SJSA1 (cell line): Measurements from ENCODE around the gene CERS5. TPM values are rescaled to one million over a fixed set of nuclear protein-coding genes. Genes with fewer than 3 reads are reported as not detected.
"Not testable (repeated sequence)": the region's sequence is repeated elsewhere in the genome, so short reads cannot be mapped to it uniquely, and the experiment has no call there.

Experiments used
- DNase-seq, 2 experiments: peaks; one replicate each; pipeline ENCODE4 v3.0.0-alpha.2; 2015 to 2020; ENCODE audit warnings: low spot score in 2 of 2, low read depth in 1 of 2
- H3K27ac ChIP-seq: fragments of 250-450 bp; sonication (Bioruptor Pico); 2 replicates; pipeline ENCODE4 v1.5.1; 2020; ENCODE audit warnings: mild to moderate bottlenecking, moderate library complexity
- H3K27me3 ChIP-seq: fragments of 250-450 bp; sonication (Bioruptor Pico); replicated peaks from 2 replicates; pipeline ENCODE4 v1.5.1; 2020; ENCODE audit warnings: mild to moderate bottlenecking, moderate library complexity
- H3K36me3 ChIP-seq: fragments of 250-450 bp; sonication (Bioruptor Pico); 2 replicates; pipeline ENCODE4 v1.5.1; 2020; ENCODE audit warnings: mild to moderate bottlenecking
- H3K4me1 ChIP-seq: fragments of 250-450 bp; sonication (Bioruptor Pico); replicated peaks from 2 replicates; pipeline ENCODE4 v1.6.1; 2021; ENCODE audit warnings: mild to moderate bottlenecking
- H3K4me3 ChIP-seq: fragments of 250-450 bp; sonication (Bioruptor Pico); 2 replicates; pipeline ENCODE4 v1.5.1; 2020; ENCODE audit warnings: mild to moderate bottlenecking
- H3K9me3 ChIP-seq: fragments of 250-450 bp; sonication (Bioruptor Pico); replicated peaks from 2 replicates; pipeline ENCODE4 v1.5.1; 2020; ENCODE audit warnings: mild to moderate bottlenecking
- total RNA-seq: library from RNA; depleted of rRNA; stranded (reverse); fragments of >200 nt; shearing (Covaris generic); gene quantifications from 2 replicates; pipeline ENCODE4 v1.2.3, GENCODE V29; 2014

CERS5 gene
- total RNA-seq, 1 experiment from 2014 or later: 36.3 TPM

DNA sequence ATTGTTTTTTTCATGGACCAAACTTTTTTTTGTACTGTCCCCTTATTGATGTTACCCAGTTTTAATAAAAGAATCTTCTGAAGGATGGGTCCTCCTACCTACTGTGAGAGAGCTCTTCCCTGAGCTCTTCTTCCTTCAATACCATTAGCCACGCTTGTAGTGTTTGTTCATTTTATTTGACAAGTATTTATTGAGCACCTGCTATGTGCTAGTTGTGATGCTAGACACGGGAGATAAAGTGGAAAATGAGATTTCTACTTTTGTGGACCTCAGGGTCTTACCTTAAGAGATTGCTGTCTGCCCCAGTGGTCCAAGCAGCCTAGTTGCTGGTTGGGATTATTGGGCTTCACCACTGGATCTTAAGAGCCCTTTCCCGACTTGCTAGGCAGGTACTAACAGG, 66.6 kb downstream of the CERS5 start:
- H3K27ac ChIP-seq: no peak overlapping the region
- no peaks in the 10 kb centered on the region for H3K4me1 ChIP-seq
- H3K9me3 ChIP-seq: no peaks in the 10 kb centered on the region

DNA sequence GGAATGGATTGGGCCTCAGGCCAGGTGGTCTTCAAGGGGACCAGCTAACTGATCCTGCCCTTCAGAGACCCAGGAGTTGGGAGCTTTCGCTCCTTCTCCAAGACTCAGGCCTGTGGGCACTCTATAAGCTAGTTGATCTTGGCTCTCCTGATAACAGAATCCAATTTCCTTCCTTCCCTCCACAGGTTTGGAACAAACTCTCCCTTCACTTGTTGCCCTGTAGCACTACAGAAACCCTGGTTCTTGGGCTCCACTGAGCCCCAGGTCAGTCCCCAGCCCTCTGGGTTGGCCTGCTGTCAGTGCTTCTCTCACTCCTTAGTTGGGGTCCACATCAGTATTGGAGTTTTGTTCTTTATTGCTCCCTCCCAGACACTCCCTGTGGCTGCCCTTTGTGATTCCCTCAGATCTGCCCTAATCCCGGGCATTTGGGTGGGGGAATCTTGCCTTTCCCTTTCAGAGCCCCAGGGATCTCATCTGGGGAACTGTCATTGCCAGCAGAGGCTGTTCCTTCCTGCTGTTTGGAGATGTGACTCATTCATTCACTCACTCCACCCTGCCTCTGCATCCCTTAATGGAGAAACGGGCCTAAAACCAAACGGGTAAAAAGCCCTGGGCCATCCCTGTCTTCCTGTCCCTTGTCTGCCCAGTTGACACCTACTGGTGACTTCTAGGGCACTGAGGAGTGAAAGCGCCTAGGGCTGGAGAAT, 67.7 kb downstream of the CERS5 start:
- Histone ChIP-seq H3K36me3 (peaks cover 65% of the 10 kb centered on the region), H3K9me3 (no peaks in the 10 kb centered on the region), H3K4me3 (no peak overlapping the region), H3K4me1 (no peaks in the 10 kb centered on the region), H3K27ac (no peak overlapping the region), H3K27me3 (no peaks in the 10 kb centered on the region)
- no peak for DNase-seq

More for the DNA sequence above, 66.6 kb downstream of the CERS5 start:
- H3K36me3 ChIP-seq: peaks cover 54% of the 10 kb centered on the region
- no peak overlapping the region for H3K4me3 ChIP-seq
- H3K27me3 ChIP-seq: no peaks in the 10 kb centered on the region
- DNase-seq: no peak

DNA sequence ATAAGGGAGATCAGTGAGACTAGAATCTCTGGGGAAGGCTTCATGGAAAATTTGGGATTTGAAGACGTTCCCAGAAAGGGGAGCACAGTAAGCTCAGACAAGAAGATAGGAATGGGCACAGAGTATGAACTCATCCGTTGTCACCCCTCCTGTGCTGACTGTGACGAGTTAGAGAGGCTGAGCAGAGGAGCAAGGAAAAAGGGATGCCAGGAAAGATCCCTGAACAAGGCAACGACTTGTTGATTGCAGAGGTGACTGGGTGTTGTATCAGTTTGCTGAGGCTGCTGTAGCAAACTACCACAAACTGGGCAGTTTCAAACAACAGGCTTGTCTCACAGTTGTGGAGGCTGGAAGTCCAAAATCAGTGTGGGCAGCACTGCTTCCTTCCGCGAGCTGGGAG, 69.2 kb downstream of the CERS5 start:
- Histone ChIP-seq H3K4me1 (no peaks in the 10 kb centered on the region), H3K27me3 (no peaks in the 10 kb centered on the region), H3K4me3 (no peak overlapping the region), H3K9me3 (no peaks in the 10 kb centered on the region), H3K27ac (no peak overlapping the region), H3K36me3 (peaks cover 78% of the 10 kb centered on the region)
- DNase-seq: no peak

DNA sequence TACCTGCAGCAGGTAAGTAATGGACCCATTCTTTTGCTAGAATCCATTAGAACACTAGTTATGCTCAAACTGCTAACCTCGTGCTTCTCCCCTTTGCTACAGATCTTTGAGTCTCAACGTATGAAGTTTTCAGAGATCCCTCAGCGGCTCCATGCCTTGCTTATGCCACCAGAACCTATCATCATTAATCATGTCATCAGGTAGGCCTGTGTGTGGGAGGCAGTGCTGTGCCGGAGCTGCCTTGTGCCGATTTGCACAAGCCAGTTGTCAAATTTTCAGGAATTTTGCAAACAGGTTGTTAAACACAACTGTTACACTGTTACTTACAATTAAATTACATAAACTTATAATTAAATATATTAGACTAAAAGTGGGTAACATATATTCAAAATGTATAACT, 76.8 kb downstream of the CERS5 start:
- H3K36me3 ChIP-seq: peaks cover 85% of the 10 kb centered on the region

DNA sequence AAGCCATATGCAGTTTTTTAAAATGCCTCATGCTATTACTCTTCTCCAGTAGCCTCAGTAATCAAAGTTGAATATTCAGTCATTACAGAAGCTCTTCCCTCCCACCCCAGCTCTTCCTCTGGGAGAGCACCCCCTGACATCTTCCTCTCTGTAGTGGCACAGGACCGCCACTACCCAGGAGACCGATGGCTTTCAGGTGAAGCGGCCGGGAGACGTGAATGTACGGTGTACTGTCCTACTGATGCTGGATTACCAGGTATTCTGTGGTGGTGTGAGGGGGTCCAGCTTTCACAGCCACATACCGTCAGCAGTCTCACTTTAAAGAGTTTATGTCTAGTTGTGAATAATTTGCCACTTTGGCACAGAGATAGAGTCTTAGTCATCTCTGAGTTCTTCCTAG, 77.4 kb downstream of the CERS5 start:
- H3K36me3 ChIP-seq: peaks cover 79% of the 10 kb centered on the region
- no peak overlapping the region for H3K27ac ChIP-seq
- H3K9me3 ChIP-seq: no peaks in the 10 kb centered on the region
- H3K27me3 ChIP-seq: no peaks in the 10 kb centered on the region
- no peak overlapping the region for H3K4me3 ChIP-seq
- DNase-seq: no peak
- peaks cover 4% of the 10 kb centered on the region; the same call in 1 of the 2 replicates for H3K4me1 ChIP-seq

More for the DNA sequence above, 76.8 kb downstream of the CERS5 start:
- Histone ChIP-seq H3K9me3 (no peaks in the 10 kb centered on the region), H3K27ac (no peak overlapping the region), H3K4me3 (no peak overlapping the region), H3K27me3 (no peaks in the 10 kb centered on the region), H3K4me1 (peaks cover 4% of the 10 kb centered on the region; the same call in 1 of the 2 replicates)
- DNase-seq: no peak

DNA sequence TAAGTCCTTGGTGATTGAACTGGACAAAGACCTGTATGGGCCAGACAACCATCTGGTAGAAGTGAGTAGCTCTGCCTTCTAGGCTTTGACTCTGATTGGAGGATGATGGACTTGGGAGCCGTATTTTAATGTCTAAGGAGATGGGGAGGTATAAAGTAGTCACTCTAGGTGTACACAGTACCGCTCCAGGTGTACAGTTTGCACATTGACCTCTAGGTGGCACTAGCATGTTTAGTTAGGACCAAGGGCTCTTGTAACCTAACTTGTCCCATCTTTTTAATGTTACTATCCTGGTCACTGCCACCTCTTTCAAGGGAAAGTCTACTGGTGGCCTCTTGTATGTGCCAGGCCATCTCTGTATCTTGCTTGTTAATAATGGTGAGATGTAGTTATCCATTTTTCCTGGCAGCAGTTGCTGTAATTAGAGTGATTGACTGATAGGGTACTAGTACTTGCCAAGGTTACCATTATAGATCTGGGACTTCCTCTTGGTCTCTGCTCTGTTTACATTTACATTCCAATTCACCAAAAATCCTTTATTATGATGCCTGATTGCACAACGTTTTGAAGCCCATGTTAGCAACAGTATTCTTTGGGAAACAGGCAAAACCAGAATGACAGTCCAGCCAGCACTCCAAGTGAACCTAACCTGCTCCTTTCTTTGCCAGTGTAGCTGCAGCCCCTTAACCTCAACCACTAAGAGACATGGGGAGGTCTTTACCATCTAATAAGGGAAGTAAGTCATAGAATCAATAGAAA, 78.4 kb downstream of the CERS5 start:
- Histone ChIP-seq H3K4me3 (no peak overlapping the region), H3K27ac (no peak overlapping the region), H3K27me3 (no peaks in the 10 kb centered on the region), H3K36me3 (peaks cover 69% of the 10 kb centered on the region), H3K4me1 (peaks cover 10% of the 10 kb centered on the region), H3K9me3 (no peaks in the 10 kb centered on the region)
- peak in 1 of 2 experiments; percentile 40 for DNase-seq

DNA sequence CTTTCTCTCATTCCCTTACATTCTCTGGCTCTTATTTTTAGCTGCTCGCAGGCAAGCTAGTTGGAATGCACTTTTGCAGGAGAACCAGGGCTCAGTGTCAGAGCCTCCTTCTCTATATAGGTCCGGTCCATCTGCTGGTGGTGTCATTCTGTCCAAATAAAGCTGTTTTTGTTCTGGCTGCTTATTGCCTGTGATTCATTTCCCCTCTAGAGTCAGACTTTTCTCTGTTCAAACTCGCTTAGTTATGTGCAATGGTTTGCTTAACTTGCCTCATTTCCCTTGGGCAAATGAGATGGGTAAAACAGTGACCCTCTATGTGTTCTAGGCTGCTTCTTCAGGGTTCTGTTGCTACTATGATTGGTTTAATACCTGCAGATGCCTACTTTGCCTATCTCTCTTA, 79.2 kb downstream of the CERS5 start:
- no peak for DNase-seq
- Histone ChIP-seq H3K36me3 (peaks cover 63% of the 10 kb centered on the region), H3K27ac (no peak overlapping the region), H3K9me3 (no peaks in the 10 kb centered on the region), H3K27me3 (no peaks in the 10 kb centered on the region), H3K4me3 (no peak overlapping the region), H3K4me1 (peaks cover 10% of the 10 kb centered on the region)

DNA sequence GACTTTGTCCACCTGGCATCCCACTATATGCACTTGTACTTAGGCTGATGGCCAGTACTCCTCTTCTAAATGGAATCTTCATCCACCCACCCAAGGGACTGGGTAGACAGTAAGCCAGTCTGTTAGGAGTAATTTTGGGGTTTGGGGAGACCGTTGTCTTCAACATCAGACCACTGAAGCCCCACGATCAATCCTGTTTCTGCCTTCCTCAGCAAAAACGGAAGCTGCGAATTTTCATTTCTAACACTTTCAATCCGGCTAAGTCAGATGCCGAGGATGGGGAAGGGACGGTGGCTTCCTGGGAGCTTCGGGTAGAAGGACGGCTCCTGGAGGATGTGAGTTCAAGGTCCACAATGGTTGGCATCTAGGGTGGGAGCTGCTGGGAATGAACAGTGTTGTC, 80.0 kb downstream of the CERS5 start:
- H3K27ac ChIP-seq: no peak overlapping the region
- no peaks in the 10 kb centered on the region for H3K9me3 ChIP-seq
- H3K27me3 ChIP-seq: no peaks in the 10 kb centered on the region
- no peak overlapping the region for H3K4me3 ChIP-seq
- peaks cover 10% of the 10 kb centered on the region for H3K4me1 ChIP-seq
- peaks cover 57% of the 10 kb centered on the region for H3K36me3 ChIP-seq
- DNase-seq: no peak

DNA sequence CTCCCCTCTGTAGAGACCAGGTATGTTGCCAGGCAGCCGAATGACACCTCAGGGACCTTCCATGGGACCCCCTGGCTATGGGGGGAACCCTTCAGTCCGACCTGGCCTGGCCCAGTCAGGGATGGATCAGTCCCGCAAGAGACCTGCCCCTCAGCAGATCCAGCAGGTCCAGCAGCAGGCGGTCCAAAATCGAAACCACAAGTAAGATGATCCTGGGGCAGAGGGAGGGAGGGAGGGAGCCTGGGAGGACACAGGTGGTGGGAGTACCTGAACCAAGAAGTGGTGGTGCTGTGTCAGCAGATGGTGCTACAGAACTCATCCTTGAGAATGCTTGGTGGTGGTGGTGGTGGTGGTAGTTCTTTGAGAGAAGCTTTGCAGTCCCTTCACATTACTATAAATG, 81.0 kb downstream of the CERS5 start:
- no peaks in the 10 kb centered on the region for H3K27me3 ChIP-seq
- DNase-seq: no peak
- no peaks in the 10 kb centered on the region for H3K9me3 ChIP-seq
- no peak overlapping the region; the same call in 1 of the 2 replicates for H3K4me3 ChIP-seq
- peaks cover 49% of the 10 kb centered on the region for H3K36me3 ChIP-seq
- no peak overlapping the region for H3K27ac ChIP-seq
- H3K4me1 ChIP-seq: peaks cover 10% of the 10 kb centered on the region

DNA sequence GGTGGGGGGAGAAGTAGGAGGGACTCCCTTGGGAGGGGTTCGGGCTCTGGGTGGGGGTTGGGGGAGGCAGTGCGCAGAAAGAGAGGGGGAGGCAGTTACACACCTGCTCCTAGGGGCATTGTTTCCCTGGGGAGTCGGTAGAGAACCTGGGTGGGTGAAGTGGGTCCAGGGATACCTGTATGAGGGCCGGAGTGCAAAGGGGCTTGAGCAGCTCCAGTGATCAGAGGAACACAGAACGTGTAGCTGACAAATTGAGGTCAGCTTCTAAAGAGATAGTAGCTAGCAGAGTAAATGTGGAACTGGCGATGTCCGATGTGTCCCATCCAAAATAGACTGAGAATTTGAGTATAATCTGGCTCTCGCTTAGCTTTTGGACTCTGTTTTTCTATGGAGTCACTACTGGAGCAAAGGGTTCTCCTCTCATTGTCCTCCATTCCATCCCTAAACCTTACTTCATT, 81.5 kb downstream of the CERS5 start:
- no peaks in the 10 kb centered on the region for H3K27me3 ChIP-seq
- DNase-seq: no peak
- no peak overlapping the region for H3K27ac ChIP-seq
- H3K4me1 ChIP-seq: peaks cover 10% of the 10 kb centered on the region
- peak overlapping the region; percentile 49 for H3K4me3 ChIP-seq
- H3K36me3 ChIP-seq: peaks cover 44% of the 10 kb centered on the region
- H3K9me3 ChIP-seq: no peaks in the 10 kb centered on the region

DNA sequence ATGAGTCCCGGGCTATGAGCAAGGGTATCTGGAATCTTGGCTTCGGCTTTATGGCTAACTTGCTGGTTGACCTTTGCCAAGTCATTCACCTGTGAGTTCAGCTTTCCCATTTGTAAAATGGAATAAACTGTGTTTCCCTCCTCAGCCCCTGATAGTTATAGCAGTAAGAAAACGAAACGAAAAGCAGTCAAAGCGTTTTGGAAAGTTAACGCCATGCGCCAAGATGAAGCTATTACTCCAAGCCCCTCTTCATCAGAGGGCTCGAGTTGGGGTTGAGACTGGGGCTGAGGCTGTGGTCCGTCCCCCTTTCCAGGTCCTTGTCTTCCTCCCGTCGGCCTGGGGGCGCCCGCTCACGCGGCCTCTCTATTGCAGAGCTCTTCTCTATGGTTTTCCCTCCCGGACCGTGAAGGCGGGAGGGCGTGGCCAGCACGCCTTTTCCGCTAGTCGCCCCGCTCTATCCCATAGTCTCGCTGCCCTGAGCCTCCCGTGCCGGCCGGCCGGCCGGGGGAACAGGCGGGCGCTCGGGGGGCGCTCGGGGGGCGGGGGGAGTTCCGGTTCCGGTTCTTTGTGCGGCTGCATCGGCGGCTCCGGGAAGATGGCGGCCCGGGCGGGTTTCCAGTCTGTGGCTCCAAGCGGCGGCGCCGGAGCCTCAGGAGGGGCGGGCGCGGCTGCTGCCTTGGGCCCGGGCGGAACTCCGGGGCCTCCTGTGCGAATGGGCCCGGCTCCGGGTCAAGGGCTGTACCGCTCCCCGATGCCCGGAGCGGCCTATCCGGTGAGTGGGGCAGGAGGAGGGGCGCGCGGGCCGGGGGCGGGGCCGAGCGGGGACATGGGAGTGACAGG, 82.2 kb downstream of the CERS5 start, which contains the start of gene SMARCD1:
TSS of gene SMARCD1 (plus strand) at position 568 of the 840 bp plus-strand sequence. CDS start at position 596, 28 bp downstream.
- Histone ChIP-seq H3K27me3 (no peaks in the 10 kb centered on the region), H3K27ac (peak within 1 kb of the TSS; percentile 67), H3K36me3 (peaks cover 39% of the 10 kb centered on the region), H3K9me3 (no peaks in the 10 kb centered on the region), H3K4me3 (peak within 1 kb of the TSS; percentile 49), H3K4me1 (peaks cover 10% of the 10 kb centered on the region)
- peak; percentile 83 to 94 for DNase-seq

DNA sequence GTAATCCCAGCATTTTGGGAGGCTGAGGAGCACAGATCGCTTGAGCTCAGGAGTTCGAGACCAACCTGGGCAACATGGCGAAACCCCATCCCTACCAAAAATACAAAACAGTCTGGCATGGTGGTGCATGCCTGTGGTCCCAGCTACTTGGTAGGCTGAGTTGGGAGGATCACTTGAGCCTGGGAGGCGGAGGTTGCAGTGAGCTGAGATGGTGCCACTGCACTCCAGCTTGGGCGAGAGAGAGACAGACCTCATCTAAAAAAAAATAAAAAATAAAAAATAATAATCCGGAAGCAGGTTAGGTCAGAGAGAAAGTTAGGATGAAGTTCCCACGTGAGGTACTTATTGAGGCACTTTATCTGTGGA, 82.8 kb downstream of the CERS5 start:
- Histone ChIP-seq H3K27ac (peak overlapping the region; percentile 67), H3K4me1 (peaks cover 10% of the 10 kb centered on the region), H3K36me3 (peaks cover 33% of the 10 kb centered on the region), H3K4me3 (peak overlapping the region; percentile 49)
- not testable (repeated sequence) for H3K27me3 ChIP-seq, H3K9me3 ChIP-seq, DNase-seq

DNA sequence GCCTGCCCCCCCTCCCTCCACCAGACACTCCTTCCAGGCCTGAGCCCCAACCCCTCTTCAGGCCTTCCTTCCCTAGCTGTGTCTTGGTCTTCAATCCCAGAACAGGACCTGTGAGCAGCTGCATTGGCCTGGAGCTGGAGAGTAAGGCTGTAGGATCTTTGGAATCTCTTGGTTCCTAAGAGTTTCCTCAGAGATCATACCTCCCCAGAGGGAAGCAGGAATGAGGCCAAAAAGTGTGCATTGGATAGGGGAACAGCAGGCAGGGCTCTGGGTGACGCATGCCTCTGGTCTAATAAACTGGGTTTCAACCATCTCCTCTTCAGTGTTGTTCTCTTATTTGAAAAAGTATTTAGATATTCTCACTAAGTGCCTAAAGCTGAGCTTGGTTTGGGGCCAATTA, 83.9 kb downstream of the CERS5 start:
- no peak overlapping the region for H3K4me3 ChIP-seq
- no peak for DNase-seq
- no peaks in the 10 kb centered on the region for H3K27me3 ChIP-seq
- H3K9me3 ChIP-seq: no peaks in the 10 kb centered on the region
- H3K27ac ChIP-seq: no peak overlapping the region
- peaks cover 22% of the 10 kb centered on the region for H3K36me3 ChIP-seq
- H3K4me1 ChIP-seq: peaks cover 10% of the 10 kb centered on the region
